Measurements from ENCODE around the gene RAB7B.
"Not testable (repeated sequence)": the region's sequence is repeated elsewhere in the genome, so short reads cannot be mapped to it uniquely, and the experiment has no call there.

Gene RAB7B

GRCh38 chr1:206002871-206003801 lies at the start of gene RAB7B:
Gene RAB7B (minus strand): TSS chr1:206003395. CDS start chr1:205994135, 9,260 bp downstream.
- in situ Hi-C loops (cut with MboI; ENCODE audit: low sequenced_read_pairs), result no loop called here

GRCh38 chr1:206052231-206052865 lies 49.2 kb upstream of the RAB7B start:
- in situ Hi-C loops (cut with MboI; ENCODE audit: low sequenced_read_pairs), result not testable (repeated sequence)

DNA sequence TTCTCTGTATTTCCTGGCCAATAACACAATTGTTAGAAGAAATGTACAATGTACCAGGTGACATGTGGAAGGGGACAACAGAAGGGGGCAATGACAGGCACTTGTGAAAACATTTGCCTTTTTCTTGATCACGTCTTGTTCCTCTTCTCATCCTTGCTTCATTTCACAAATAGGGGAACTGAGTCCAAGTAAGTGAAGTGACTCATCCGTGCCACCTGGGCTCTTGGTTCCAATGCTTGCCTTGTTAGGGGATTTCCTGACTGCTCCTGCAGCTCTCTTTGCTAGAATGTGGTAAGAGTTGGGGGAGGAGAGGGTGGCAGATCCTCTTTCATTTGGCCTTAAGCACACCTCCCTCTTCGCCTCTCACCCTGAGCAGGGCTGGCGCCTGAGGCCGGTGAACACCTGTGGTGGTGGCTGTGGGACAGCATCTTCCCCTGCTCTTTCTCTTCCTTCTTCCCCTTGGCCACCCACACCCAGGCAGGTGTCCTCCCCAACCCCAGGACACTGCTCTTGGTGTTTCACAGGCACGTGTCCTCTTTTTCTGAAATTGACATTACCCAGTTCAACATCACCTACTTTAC lies 47.5 kb upstream of the RAB7B start:
- in situ Hi-C loops (cut with MboI; ENCODE audit: low sequenced_read_pairs), result no loop called here

DNA sequence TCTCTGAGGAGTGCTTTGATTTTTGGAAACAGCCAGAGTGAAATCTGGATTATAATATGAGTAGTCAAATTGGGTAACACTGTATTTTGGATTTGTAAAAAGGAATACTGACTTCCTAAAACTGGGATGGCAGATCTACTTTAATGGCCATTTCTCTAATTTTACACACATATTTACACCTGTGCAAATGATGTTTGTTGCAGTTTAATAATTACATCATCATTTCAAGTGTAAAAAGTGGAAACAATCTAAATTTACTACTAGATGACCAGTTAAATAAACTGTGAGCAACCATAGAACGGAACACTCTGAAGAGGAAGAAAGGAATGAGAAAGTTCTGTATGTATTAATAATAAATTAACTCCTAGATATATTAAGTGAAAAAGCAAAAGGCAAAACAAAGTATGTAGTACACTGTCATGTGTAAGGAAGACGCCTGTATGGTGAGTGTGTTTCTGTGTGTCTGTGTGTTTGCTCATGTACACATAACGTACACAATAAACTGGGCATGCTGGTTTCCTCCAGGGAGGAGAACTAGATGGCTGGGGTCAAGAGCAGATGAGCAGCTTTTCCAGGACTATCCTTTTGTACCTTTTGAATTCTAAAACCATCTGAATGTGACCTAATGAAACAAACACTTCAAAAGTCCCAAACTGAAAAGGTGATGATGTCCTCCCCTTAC lies 46.9 kb upstream of the RAB7B start:
- in situ Hi-C loops (cut with MboI; ENCODE audit: low sequenced_read_pairs), result no loop called here

DNA sequence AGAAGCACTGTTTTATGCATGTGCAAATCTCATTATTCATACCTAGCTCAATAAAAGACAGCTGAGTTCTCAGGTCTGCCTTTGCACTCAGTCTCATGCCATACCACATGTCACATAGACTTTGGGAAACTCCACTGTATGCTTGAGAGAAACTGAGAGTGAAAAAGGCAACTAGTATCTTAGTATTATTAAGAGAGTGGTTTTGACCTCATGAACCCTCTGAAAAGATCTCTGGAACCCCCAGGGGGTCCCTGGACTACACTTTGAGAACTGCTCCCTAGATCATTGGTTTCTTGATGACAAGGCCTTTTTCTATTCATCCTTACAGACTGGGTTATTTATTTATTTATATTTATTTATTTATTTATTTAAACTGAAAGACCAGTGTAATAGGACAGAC lies 46.1 kb upstream of the RAB7B start:
- in situ Hi-C loops (cut with MboI; ENCODE audit: low sequenced_read_pairs), result no loop called here

DNA sequence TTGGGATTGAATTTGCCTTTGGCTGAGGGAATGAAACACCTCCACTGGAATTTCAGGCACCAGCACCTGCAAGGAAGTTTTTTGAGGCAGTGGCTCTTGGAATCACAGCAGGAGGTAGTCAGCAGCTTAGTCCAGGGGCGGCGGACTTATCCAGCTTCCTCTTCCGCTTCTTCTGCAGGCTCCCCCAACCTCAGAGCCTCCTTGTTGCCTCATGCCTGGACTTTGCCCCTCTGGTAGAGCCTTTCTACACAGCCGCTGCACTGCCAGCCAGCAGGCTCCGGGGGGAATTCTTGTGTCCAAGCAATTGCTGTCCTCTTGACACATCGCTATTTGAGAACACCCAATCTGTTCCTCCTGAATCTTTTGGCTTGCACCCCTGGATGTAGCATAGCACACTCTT lies 45.4 kb upstream of the RAB7B start:
- in situ Hi-C loops (cut with MboI; ENCODE audit: low sequenced_read_pairs), result no loop called here

- in situ Hi-C loops (cut with MboI; ENCODE audit: low sequenced_read_pairs), result no loop called here
Measured at GRCh38 chr1:206047271-206047670, 44.1 kb upstream of the RAB7B start.

DNA sequence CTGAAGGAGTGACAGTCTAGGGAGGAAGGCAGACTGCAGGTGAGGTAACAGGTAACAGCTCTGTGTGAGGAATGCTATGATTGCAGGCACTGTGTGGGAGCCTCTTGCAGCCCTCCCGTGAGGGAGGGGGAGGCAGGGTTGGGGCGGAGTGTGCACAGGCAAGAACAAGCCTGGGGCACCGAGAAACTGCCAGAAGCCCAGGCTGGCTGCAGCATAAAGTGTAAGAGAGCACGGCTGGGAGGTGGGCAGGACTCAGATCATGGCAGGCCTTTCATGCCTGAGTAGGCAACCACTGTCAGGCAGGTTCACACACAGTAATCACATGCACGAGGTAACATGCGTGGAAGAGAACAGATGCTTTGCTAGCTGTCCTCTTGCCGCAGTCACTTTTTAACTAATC lies 38.4 kb upstream of the RAB7B start:
- in situ Hi-C loops (cut with MboI; ENCODE audit: low sequenced_read_pairs), result no loop called here

DNA sequence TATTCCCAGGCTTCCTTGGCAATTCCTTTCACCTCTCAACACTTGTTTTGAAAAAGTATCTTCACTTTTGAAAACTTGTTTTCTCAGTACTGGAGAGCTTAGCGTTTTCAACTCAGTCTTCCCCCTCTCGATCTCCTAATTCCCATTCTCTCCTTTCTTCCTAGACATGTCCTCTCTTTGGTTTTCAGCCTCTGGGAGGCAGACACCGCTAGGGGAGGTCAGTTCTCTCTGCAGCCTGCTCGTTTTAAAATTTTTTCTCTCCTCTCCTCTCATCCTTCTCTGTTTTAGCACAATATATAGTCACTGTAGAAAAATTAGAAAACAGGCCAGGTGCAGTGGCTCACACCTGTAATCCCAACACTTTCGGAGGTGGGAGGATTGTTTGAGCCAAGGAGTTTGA lies 37.1 kb upstream of the RAB7B start:
- in situ Hi-C loops (cut with MboI; ENCODE audit: low sequenced_read_pairs), result no loop called here

GRCh38 chr1:206039046-206039973 lies 36.1 kb upstream of the RAB7B start:
- in situ Hi-C loops (cut with MboI; ENCODE audit: low sequenced_read_pairs), result no loop called here

- in situ Hi-C loops (cut with MboI; ENCODE audit: low sequenced_read_pairs), result no loop called here
Measured at GRCh38 chr1:206037581-206037980, 34.4 kb upstream of the RAB7B start.

DNA sequence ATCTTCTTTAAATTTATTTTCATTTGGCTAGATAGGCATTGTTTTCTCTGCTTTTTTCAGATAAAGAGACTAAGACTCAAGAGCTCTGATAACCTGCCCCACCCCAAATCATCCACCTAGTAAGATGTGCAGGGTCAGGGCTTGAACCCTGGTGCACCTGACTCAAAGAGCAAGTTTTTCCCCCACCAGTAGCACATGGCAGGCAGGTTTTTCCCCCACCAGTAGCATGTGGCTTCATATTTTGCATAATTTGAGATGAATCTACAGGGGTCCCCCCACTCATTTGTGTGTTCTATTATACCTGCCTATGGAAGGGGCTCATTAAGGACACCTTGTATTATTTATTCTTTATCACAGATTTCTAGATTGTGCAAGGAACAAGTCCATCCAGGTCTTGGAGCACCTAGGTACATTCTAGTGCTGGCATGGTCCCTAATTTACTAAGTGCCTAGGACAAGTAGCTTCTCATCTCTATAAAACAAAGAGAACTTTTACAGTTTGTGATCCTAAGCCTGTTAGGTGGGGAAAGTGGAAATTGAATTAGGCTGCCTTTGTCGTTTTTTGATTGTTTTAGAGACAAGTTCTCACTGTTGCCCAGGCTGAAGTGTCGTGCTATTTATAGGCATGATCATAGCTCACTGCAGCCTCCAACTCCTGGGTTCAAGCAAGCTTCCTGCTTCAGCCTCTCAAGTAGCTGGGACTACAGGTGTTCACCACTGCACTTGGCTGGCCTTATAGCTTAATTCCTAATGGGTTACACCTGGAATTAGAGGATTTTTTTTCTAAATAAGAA lies 33.7 kb upstream of the RAB7B start:
- in situ Hi-C loops (cut with MboI; ENCODE audit: low sequenced_read_pairs), result no loop called here

DNA sequence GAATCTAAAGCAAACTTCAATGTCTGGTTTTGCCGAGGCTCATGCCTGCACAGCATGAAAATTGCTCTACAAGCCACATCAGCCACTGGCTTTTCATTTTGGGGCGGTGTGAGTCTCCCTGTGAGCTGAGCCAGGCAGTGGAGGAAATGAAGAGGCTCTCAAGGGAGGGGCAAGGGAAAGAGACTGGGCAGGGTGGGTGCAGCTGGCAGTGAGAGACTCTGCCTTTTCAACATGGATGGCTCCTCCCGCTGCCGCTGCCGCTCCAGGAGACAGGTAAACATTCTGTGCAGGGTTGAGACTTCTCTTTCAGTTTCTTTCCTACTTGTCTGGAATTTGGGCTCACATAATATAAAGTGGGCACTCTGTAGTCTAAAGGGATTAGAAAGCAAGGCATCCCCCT lies 31.8 kb upstream of the RAB7B start:
- in situ Hi-C loops (cut with MboI; ENCODE audit: low sequenced_read_pairs), result no loop called here

GRCh38 chr1:206032380-206033140 lies 29.4 kb upstream of the RAB7B start:
- in situ Hi-C loops (cut with MboI; ENCODE audit: low sequenced_read_pairs), result no loop called here

- in situ Hi-C loops (cut with MboI; ENCODE audit: low sequenced_read_pairs), result no loop called here
Measured at GRCh38 chr1:206030714-206031113, 27.5 kb upstream of the RAB7B start.

GRCh38 chr1:206030191-206030590 lies 27.0 kb upstream of the RAB7B start:
- in situ Hi-C loops (cut with MboI; ENCODE audit: low sequenced_read_pairs), result no loop called here

GRCh38 chr1:206029484-206029883 lies 26.3 kb upstream of the RAB7B start:
- in situ Hi-C loops (cut with MboI; ENCODE audit: low sequenced_read_pairs), result loop anchor here (10.0 kb wide), 1 partner anchor 75 kb away; no protein-coding TSS in a partner anchor

GRCh38 chr1:206025283-206025820 lies 22.2 kb upstream of the RAB7B start:
- in situ Hi-C loops (cut with MboI; ENCODE audit: low sequenced_read_pairs), result loop anchor here (10.0 kb wide), 1 partner anchor 79 kb away; no protein-coding TSS in a partner anchor
